Measurements from ENCODE around the gene ANKS1A.
A peak's percentile ranks its signal among the peaks of the same experiment; 100 is the strongest.
"Not testable (repeated sequence)": the region's sequence is repeated elsewhere in the genome, so short reads cannot be mapped to it uniquely, and the experiment has no call there.

ANKS1A gene

DNA sequence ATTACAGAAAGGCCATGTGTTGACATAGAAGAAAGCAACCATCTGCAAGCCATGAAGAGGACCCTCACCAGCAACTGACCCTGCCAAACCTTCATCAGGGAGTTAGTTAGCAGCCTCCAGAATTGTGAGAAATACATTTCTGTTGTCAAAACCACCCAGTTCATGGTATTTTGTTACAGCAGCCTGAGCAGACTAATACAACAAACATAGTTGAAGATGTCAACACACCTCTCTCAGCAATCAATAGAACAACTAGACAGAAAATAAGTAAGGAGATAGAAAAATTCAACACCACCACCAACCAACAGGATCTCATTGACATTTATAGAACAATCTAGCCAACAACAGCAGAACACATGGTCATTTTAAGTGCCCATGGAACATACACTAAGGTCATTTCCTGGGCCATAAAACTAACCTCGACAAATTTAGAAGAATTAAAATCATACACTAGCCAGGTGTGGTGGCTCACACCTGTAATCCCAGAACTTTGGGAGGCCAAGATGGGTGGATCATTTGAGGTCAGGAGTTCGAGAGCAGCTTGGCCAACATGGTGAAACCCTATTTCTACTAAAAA, 219.3 kb downstream of the ANKS1A start:
- no peak for TF ChIP-seq CTCF (conservative IDR thresholded peaks at IDR 0.05; ENCODE audit: low read depth, low read length)
- H3K4me3 ChIP-seq (ENCODE audit: low read depth, low read length): no peak overlapping the region
- no peak for DNase-seq (ENCODE audit: low read depth)

GRCh38 chr6:35120746-35121145, 231.7 kb downstream of the ANKS1A start:
- TF ChIP-seq CTCF (conservative IDR thresholded peaks at IDR 0.05; ENCODE audit: low read depth, low read length): no peak
- H3K4me3 ChIP-seq (ENCODE audit: low read depth, low read length): no peak overlapping the region
- DNase-seq (ENCODE audit: low read depth): no peak

GRCh38 chr6:35124356-35124755, 235.3 kb downstream of the ANKS1A start:
- DNase-seq (ENCODE audit: low read depth): no peak
- no peak overlapping the region for H3K4me3 ChIP-seq (ENCODE audit: low read depth, low read length)
- TF ChIP-seq CTCF (conservative IDR thresholded peaks at IDR 0.05; ENCODE audit: low read depth, low read length): no peak

DNA sequence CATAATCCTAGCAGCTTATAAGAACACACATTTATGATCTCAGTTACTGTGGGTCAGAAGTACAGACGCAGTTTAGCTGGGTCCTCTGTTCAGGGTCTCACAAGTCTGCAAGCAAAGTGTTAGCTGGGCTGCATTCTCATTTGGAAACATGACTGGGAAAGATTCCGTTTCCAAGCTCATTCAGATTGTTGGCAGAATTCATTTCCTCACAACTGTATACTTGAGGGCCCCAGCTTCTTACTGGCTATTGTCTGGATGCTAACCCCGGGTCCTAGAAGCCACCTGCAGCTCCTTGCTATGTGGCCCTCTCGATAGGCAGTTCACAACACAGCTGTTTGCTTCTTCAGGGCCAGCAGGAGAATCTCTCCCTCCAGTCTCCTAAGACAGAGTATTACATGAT, 239.0 kb downstream of the ANKS1A start:
- no peak overlapping the region for H3K4me3 ChIP-seq (ENCODE audit: low read depth, low read length)
- TF ChIP-seq CTCF (conservative IDR thresholded peaks at IDR 0.05; ENCODE audit: low read depth, low read length): no peak
- DNase-seq (ENCODE audit: low read depth): no peak

DNA sequence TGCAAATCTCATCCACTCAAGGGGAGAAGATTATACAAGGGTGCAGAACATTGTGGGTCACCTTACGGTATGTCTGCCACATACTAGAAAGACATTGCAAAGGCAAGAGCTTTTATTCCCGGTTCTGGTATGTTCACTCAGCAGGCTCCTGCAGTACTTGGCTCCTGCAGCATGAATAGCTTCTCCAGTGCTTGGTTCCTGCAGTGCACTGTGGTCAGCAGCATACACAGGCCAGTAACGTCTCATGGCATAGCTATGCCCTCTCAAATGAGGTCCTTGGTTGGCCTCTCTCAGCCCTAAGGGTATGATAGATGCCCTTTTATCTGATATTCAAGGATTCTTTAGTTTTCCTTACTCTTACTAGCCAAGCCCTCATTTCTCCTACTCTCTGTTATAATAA, 239.4 kb downstream of the ANKS1A start:
- no peak for TF ChIP-seq CTCF (conservative IDR thresholded peaks at IDR 0.05; ENCODE audit: low read depth, low read length)
- no peak overlapping the region for H3K4me3 ChIP-seq (ENCODE audit: low read depth, low read length)
- peak; percentile 88 for DNase-seq (ENCODE audit: low read depth)

- TF ChIP-seq CTCF (conservative IDR thresholded peaks at IDR 0.05; ENCODE audit: low read depth, low read length): no peak
- no peak overlapping the region for H3K4me3 ChIP-seq (ENCODE audit: low read depth, low read length)
- no peak for DNase-seq (ENCODE audit: low read depth)
Measured at GRCh38 chr6:35136185-35136584, 247.1 kb downstream of the ANKS1A start.

- not testable (repeated sequence) for DNase-seq (ENCODE audit: low read depth); H3K4me3 ChIP-seq (ENCODE audit: low read depth, low read length)
Measured at GRCh38 chr6:35138191-35138590, 249.1 kb downstream of the ANKS1A start.

All from choroid plexus epithelial cell (primary cell).